GM12878 (cell line): ENCODE data around the gene GGT5. TPM values are rescaled to one million over a fixed set of nuclear protein-coding genes. Genes with fewer than 3 reads are reported as not detected.

Experiments
- ATAC-seq: fragments of 200-7000 bp; cut with Tn5 transposase; 3 replicates; pipeline ENCODE4 v1.9.1; 2020; ENCODE audit warnings: mild to moderate bottlenecking, moderate library complexity
- BruUV-seq: library from RNA; stranded (reverse); fragments of 400-500 nt; replicated peaks from 2 replicates; lab custom pipeline; 2021; lab: Mats Ljungman, UMichigan
- CTCF ChIA-PET: fragments of 300-600 bp; sonication (Branson Sonifier 250); formaldehyde crosslinking; extraction: SDS; loops from one replicate; lab custom pipeline; 2021; ENCODE audit warnings: inconsistent platforms; lab: Yijun Ruan, JAX
- POLR2A ChIA-PET: fragments of 350-600 bp; formaldehyde crosslinking; extraction: SDS; loops from one replicate; lab custom pipeline; 2021; ENCODE audit warnings: inconsistent platforms; lab: Charles Lee
- RAD21 ChIA-PET: fragments of 300-600 bp; sonication (Branson Sonifier 250); formaldehyde crosslinking; loops from one replicate; lab custom pipeline; 2023; ENCODE audit warnings: antibody characterized with exemption; ENCODE audit not compliant: unreplicated experiment; lab: Charles Lee
- SMC1A ChIA-PET: fragments of 300-600 bp; sonication (Branson Sonifier 250); formaldehyde crosslinking; loops from one replicate; lab custom pipeline; 2023; ENCODE audit not compliant: unreplicated experiment, uncharacterized antibody; lab: Charles Lee
- DNase-seq: peaks from one replicate; pipeline ENCODE4 v3.0.0-alpha.2; 2011; ENCODE audit warnings: low read depth, low spot score
- FAIRE-seq: peaks from 3 replicates; lab custom pipeline; 2011; peaks lifted over from hg19 to GRCh38; lab: Jason Lieb, UNC
- H2AFZ ChIP-seq: 2 replicates; pipeline ENCODE4 v1.6.0; 2011; ENCODE audit warnings: low read depth, low read length, control low read depth; ENCODE audit not compliant: control insufficient read depth
- H3K27ac ChIP-seq: 2 replicates; pipeline ENCODE4 v1.5.1; 2011; ENCODE audit warnings: control low read depth; ENCODE audit not compliant: control insufficient read depth, insufficient read depth
- H3K27me3 ChIP-seq, 2 experiments: replicated peaks in 1 of 2; 2 replicates each; pipeline versions ENCODE4 v1.6.0 to v1.6.1; 2011; ENCODE audit warnings: low read length in 1 of 2; ENCODE audit not compliant: control insufficient read depth in 2 of 2, insufficient read depth in 2 of 2
- H3K36me3 ChIP-seq, 2 experiments: 2 replicates each; pipeline ENCODE4 v1.5.1; 2011; ENCODE audit warnings: low read length in 1 of 2; ENCODE audit not compliant: control insufficient read depth in 2 of 2, insufficient read depth in 2 of 2
- H3K4me1 ChIP-seq: 2 replicates; pipeline ENCODE4 v1.6.1; 2011; ENCODE audit warnings: mild to moderate bottlenecking, low read length, moderate library complexity, mixed read lengths; ENCODE audit not compliant: control insufficient read depth, insufficient read depth
- H3K4me2 ChIP-seq: 2 replicates; pipeline ENCODE4 v1.6.0; 2011; ENCODE audit warnings: control low read depth; ENCODE audit not compliant: control insufficient read depth, insufficient read depth
- H3K4me3 ChIP-seq: fragments of 200-600 bp; sonication (generic); 2 replicates; pipeline ENCODE4 v1.5.1; 2016
- H3K79me2 ChIP-seq: 2 replicates; pipeline ENCODE4 v1.6.0; 2011; ENCODE audit warnings: low read length; ENCODE audit not compliant: control insufficient read depth, insufficient read depth
- H3K9ac ChIP-seq: 2 replicates; pipeline ENCODE4 v1.8.0; 2011; ENCODE audit warnings: low read length, control low read depth, mixed read lengths; ENCODE audit not compliant: control insufficient read depth, insufficient read depth
- H3K9me3 ChIP-seq: replicated peaks from 3 replicates; pipeline ENCODE4 v1.5.1; 2011; ENCODE audit warnings: mild to moderate bottlenecking, low read length; ENCODE audit not compliant: control insufficient read depth, insufficient read depth
- H4K20me1 ChIP-seq: 2 replicates; pipeline ENCODE4 v1.6.0; 2011; ENCODE audit not compliant: control insufficient read depth, insufficient read depth
- WGBS: methylation state at CpG from one replicate; pipeline ENCODE4 v1.1.6; 2016; ENCODE audit warnings: low lambda C conversion rate; ENCODE audit not compliant: insufficient replicate concordance, insufficient coverage; ENCODE audit errors: missing lambda C conversion rate; 5-methylcytosine and 5-hydroxymethylcytosine counted together
- in situ Hi-C: fragments of 300-500 bp; cut with MboI; formaldehyde crosslinking; loops from 9 replicates; pipeline ENCODE4 v1.14.3; 2018; ENCODE audit warnings: mixed read lengths
- intact Hi-C: fragments of 100-400 bp; cut with micrococcal nuclease; formaldehyde crosslinking; loops from one replicate; pipeline ENCODE4 v1.14.2; 2022; ENCODE audit not compliant: unreplicated experiment
- polyA plus RNA-seq, 11 experiments: library from polyadenylated mRNA; depleted of rRNA in 4 of 11; unstranded in 6 of 11; stranded (reverse) in 5 of 11; fragments of >200 nt; fragmentation: Nextera tagmentation in 4 of 11; fragmentation: Illumina TruSeq in 1 of 11; extraction: Ambion mirVana in 4 of 11; extraction: Trizol in 1 of 11; gene quantifications; 1 replicate in 1 of 11; 2 replicates in 10 of 11; pipeline versions ENCODE4 v1.2.1 to v1.2.3, GENCODE V29; 2011 to 2016; ENCODE audit warnings: inconsistent platforms in 2 of 11, missing spikeins in 2 of 11, low read depth in 1 of 11
- total RNA-seq, 4 experiments: library from RNA; depleted of rRNA in 3 of 4; stranded (reverse); fragments of >200 nt in 3 of 4; fragmentation: Illumina TruSeq in 1 of 4; extraction: Trizol in 1 of 4; gene quantifications; 2 replicates each; pipeline versions ENCODE4 v1.2.1 to v1.2.3, GENCODE V29; 2013 to 2021
- TF ChIP-seq, protein P1 (sequence below): IDR thresholded peaks from 2 replicates; pipeline ENCODE4 v1.6.1; 2012; ENCODE audit warnings: low read depth, low read length, improper control_type of control experiment
- TF ChIP-seq, protein P2 (sequence below): fragments of 450-650 bp; IDR thresholded peaks from 2 replicates; pipeline ENCODE4 v1.6.1; 2017; ENCODE audit warnings: mild to moderate bottlenecking, moderate library complexity

GGT5 gene
- total and polyA plus RNA-seq, 10 of the 15 experiments (the other 5 are each of a cell fraction or from before 2014, with no cell fraction given), result 0.34 TPM; not detected in 9

DNA sequence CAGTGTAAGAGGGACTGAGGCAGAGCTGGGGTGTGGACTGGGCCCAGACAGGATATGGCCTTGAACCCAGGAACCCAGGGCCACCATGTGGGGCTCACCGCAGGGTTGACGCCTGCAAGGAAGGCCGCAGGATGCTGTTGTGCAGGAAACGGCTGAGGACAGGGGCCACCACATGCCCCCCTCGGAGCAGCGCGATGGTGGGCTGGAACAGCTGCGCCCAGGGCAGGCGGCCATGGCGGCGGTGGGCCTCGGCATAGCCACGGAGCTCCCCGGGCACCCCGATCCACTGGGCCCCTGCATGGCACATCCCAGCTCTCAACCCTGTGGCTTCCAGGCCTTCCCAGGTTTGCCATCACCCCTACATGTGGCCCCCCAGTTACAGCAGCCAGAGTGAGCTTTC, 12.2 kb downstream of the GGT5 start:
- Histone ChIP-seq H3K9ac (no peak overlapping the region), H3K9me3 (no peaks in the 10 kb centered on the region), H3K27me3 (no peaks in the 10 kb centered on the region), H3K4me2 (no peak overlapping the region), H3K27ac (no peak overlapping the region), H4K20me1 (no peaks in the 10 kb centered on the region), H3K36me3 (no peaks in the 10 kb centered on the region), H2AFZ (no peak overlapping the region), H3K4me1 (no peaks in the 10 kb centered on the region), H3K4me3 (no peak overlapping the region), H3K79me2 (no peaks in the 10 kb centered on the region)
- FAIRE-seq (no peak), ATAC-seq (no peak), DNase-seq (no peak)
- POLR2A ChIA-PET, result no interaction called here
- 84% methylated on average over 15 of the region's 15 CpGs for WGBS
- BruUV-seq, result no TSS peak
- RAD21 ChIA-PET, result no interaction called here
- CTCF ChIA-PET, result interaction anchor here (0.6 to 3.7 kb wide), 5 partner anchors 8 to 76 kb away, joined by 3 to 21 read pairs (median 3); no protein-coding TSS in a partner anchor
- TF ChIP-seq, protein P1, sequence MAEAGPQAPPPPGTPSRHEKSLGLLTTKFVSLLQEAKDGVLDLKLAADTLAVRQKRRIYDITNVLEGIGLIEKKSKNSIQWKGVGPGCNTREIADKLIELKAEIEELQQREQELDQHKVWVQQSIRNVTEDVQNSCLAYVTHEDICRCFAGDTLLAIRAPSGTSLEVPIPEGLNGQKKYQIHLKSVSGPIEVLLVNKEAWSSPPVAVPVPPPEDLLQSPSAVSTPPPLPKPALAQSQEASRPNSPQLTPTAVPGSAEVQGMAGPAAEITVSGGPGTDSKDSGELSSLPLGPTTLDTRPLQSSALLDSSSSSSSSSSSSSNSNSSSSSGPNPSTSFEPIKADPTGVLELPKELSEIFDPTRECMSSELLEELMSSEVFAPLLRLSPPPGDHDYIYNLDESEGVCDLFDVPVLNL, result no peak
- TF ChIP-seq, protein P2, sequence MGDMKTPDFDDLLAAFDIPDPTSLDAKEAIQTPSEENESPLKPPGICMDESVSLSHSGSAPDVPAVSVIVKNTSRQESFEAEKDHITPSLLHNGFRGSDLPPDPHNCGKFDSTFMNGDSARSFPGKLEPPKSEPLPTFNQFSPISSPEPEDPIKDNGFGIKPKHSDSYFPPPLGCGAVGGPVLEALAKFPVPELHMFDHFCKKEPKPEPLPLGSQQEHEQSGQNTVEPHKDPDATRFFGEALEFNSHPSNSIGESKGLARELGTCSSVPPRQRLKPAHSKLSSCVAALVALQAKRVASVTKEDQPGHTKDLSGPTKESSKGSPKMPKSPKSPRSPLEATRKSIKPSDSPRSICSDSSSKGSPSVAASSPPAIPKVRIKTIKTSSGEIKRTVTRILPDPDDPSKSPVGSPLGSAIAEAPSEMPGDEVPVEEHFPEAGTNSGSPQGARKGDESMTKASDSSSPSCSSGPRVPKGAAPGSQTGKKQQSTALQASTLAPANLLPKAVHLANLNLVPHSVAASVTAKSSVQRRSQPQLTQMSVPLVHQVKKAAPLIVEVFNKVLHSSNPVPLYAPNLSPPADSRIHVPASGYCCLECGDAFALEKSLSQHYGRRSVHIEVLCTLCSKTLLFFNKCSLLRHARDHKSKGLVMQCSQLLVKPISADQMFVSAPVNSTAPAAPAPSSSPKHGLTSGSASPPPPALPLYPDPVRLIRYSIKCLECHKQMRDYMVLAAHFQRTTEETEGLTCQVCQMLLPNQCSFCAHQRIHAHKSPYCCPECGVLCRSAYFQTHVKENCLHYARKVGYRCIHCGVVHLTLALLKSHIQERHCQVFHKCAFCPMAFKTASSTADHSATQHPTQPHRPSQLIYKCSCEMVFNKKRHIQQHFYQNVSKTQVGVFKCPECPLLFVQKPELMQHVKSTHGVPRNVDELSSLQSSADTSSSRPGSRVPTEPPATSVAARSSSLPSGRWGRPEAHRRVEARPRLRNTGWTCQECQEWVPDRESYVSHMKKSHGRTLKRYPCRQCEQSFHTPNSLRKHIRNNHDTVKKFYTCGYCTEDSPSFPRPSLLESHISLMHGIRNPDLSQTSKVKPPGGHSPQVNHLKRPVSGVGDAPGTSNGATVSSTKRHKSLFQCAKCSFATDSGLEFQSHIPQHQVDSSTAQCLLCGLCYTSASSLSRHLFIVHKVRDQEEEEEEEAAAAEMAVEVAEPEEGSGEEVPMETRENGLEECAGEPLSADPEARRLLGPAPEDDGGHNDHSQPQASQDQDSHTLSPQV, result no peak
- in situ Hi-C loops, result no loop called here
- SMC1A ChIA-PET, result no interaction called here
- intact Hi-C loops, result no loop called here
